HepG2 (cell line): ENCODE results near the gene PMPCB. TPM values are rescaled to one million over a fixed set of nuclear protein-coding genes. Genes with fewer than 3 reads are reported as not detected.
"Not testable (repeated sequence)": the region's sequence is repeated elsewhere in the genome, so short reads cannot be mapped to it uniquely, and the experiment has no call there.

ENCODE experiments used
- ARNT2 ChIP-seq: sonication (generic); formaldehyde crosslinking; IDR thresholded peaks from 2 replicates; pipeline ENCODE4 v1.8.0; 2022; ENCODE audit warnings: mild to moderate bottlenecking, low read depth, missing genetic modification reagents, moderate library complexity
- ATF7-NPFF ChIP-seq: sonication (generic); formaldehyde crosslinking; IDR thresholded peaks from 2 replicates; pipeline ENCODE4 v1.8.1; 2023; ENCODE audit warnings: mild to moderate bottlenecking, low read depth, missing genetic modification reagents, moderate library complexity
- HOXA5 ChIP-seq: sonication (generic); formaldehyde crosslinking; IDR thresholded peaks from 2 replicates; pipeline ENCODE4 v1.4.0; 2020; ENCODE audit warnings: missing genetic modification reagents
- IRF9 ChIP-seq: sonication (generic); formaldehyde crosslinking; IDR thresholded peaks from 2 replicates; pipeline ENCODE4 v1.8.0; 2022; ENCODE audit warnings: missing genetic modification reagents, mild to moderate bottlenecking, borderline replicate concordance
- KDM5B ChIP-seq: sonication (generic); formaldehyde crosslinking; IDR thresholded peaks from 2 replicates; pipeline ENCODE4 v1.4.0; 2020; ENCODE audit warnings: missing genetic modification reagents, mild to moderate bottlenecking, borderline replicate concordance
- ZBTB2 ChIP-seq: sonication (generic); formaldehyde crosslinking; IDR thresholded peaks from 2 replicates; pipeline ENCODE4 v1.8.0; 2022; ENCODE audit warnings: low read depth, missing genetic modification reagents
- ZBTB40 ChIP-seq, 2 experiments: fragments of 450-650 bp in 1 of 2; sonication (generic) in 1 of 2; formaldehyde crosslinking in 1 of 2; IDR thresholded peaks; 2 replicates each; pipeline versions ENCODE4 v1.6.1 to v1.8.0; 2016 to 2022; ENCODE audit warnings: antibody characterized with exemption in 1 of 2, mild to moderate bottlenecking in 1 of 2, missing genetic modification reagents in 1 of 2
- ZFP82 ChIP-seq: sonication (generic); formaldehyde crosslinking; IDR thresholded peaks from 2 replicates; pipeline ENCODE4 v1.5.1; 2020; ENCODE audit warnings: mild to moderate bottlenecking, missing genetic modification reagents, borderline replicate concordance
- ZNF253 ChIP-seq: sonication (generic); formaldehyde crosslinking; IDR thresholded peaks from 2 replicates; pipeline ENCODE4 v1.8.0; 2022; ENCODE audit warnings: mild to moderate bottlenecking, missing genetic modification reagents, borderline replicate concordance
- ZNF704 ChIP-seq: sonication (generic); formaldehyde crosslinking; IDR thresholded peaks from 2 replicates; pipeline ENCODE4 v1.8.1; 2023; ENCODE audit warnings: mild to moderate bottlenecking, inconsistent platforms, moderate library complexity, missing genetic modification reagents, borderline replicate concordance
- ZNF776 ChIP-seq: sonication (generic); formaldehyde crosslinking; IDR thresholded peaks from 2 replicates; pipeline ENCODE4 v1.4.0; 2020; ENCODE audit warnings: mild to moderate bottlenecking, missing genetic modification reagents
- polyA plus RNA-seq, 8 experiments: library from polyadenylated mRNA; depleted of rRNA in 3 of 8; stranded (reverse) in 7 of 8; unstranded in 1 of 8; fragments of >200 nt; fragmentation: Illumina TruSeq in 4 of 8; extraction: Trizol in 4 of 8; gene quantifications; 2 replicates each; pipeline versions ENCODE4 v1.2.1 to v1.2.3, GENCODE V29; 2011 to 2016; ENCODE audit warnings: low read depth in 4 of 8, missing spikeins in 1 of 8, mixed read lengths in 1 of 8; ENCODE audit not compliant: insufficient read depth in 1 of 8
- total RNA-seq, 5 experiments: library from RNA; depleted of rRNA; stranded (reverse); fragments of >200 nt; fragmentation: Illumina TruSeq; extraction: Trizol; gene quantifications; 2 replicates each; pipeline ENCODE4 v1.2.3, GENCODE V29; 2016; ENCODE audit warnings: low read depth in 1 of 5

The PMPCB gene
- total and polyA plus RNA-seq, 2 of the 13 experiments (the other 11 are each of a cell fraction or from before 2014, with no cell fraction given), result 80.8 to 124 TPM

- TF ChIP-seq IRF9 (peak; percentile 51; the same call in 1 of the 2 replicates), ZNF704 (CRISPR knock-in tag) (0 out of 2 replicates have a peak, but pooled peaks have one; percentile 61), ZBTB2 (0 out of 2 replicates have a peak, but pooled peaks have one; percentile 25), ZNF776 (peak; percentile 79; the same call in 1 of the 2 replicates), ZNF253 (CRISPR knock-in tag) (0 out of 2 replicates have a peak, but pooled peaks have one; percentile 57), HOXA5 (CRISPR knock-in tag) (0 out of 2 replicates have a peak, but pooled peaks have one; percentile 35), ARNT2 (CRISPR knock-in tag) (peak; percentile 78), KDM5B (CRISPR knock-in tag) (peak; percentile 89; the same call in 1 of the 2 replicates), ZFP82 (CRISPR knock-in tag) (0 out of 2 replicates have a peak, but pooled peaks have one; percentile 7), ATF7-NPFF (CRISPR knock-in tag) (peak; percentile 86), ZBTB40 (CRISPR knock-in tag; IDR thresholded peaks at IDR 0.05) (0 out of 2 replicates have a peak, but pooled peaks have one; percentile 31)
- TF ChIP-seq ZBTB40 (IDR thresholded peaks at IDR 0.05), result not testable (repeated sequence)
These were observed 17.1 kb upstream of the PMPCB start (continued) for GRCh38 chr7:103279963-103280802.
